ENCODE measurements around the gene NKX6-2.

Gene NKX6-2

GRCh38 chr10:132752961-132753360, 33.0 kb downstream of the NKX6-2 start:
- ChIA-PET POLR2A (no interaction called here), CTCF (no interaction called here)
- TF ChIP-seq SP1 (IDR thresholded peaks at IDR 0.05) (no peak), ARNT (IDR thresholded peaks at IDR 0.05) (no peak), HDGF (IDR thresholded peaks at IDR 0.05; ENCODE audit: borderline replicate concordance) (no peak), TARDBP (IDR thresholded peaks at IDR 0.05) (no peak), CTBP1 (IDR thresholded peaks at IDR 0.05; ENCODE audit: borderline replicate concordance) (no peak), FOXK2 (IDR thresholded peaks at IDR 0.05) (no peak), FOXM1 (IDR thresholded peaks at IDR 0.05; ENCODE audit: borderline replicate concordance) (no peak), NFRKB (IDR thresholded peaks at IDR 0.05) (no peak)
- no peak for DNase-seq (ENCODE audit: extremely low spot score)

GRCh38 chr10:132752378-132752777, 33.6 kb downstream of the NKX6-2 start:
- POLR2A ChIA-PET: no interaction called here
- TF ChIP-seq FOXK2 (IDR thresholded peaks at IDR 0.05) (no peak), PKNOX1 (IDR thresholded peaks at IDR 0.05) (no peak), ARNT (IDR thresholded peaks at IDR 0.05) (no peak), ELF4 (IDR thresholded peaks at IDR 0.05) (no peak), FOXA1 (IDR thresholded peaks at IDR 0.05) (no peak), TARDBP (IDR thresholded peaks at IDR 0.05) (no peak), LEF1 (IDR thresholded peaks at IDR 0.05; ENCODE audit: borderline replicate concordance) (no peak)
- CTCF ChIA-PET: interaction anchor here (0.7 kb wide), 1 partner anchor 141 kb away, joined by 6 read pairs; no protein-coding TSS in a partner anchor
- no peak for DNase-seq (ENCODE audit: extremely low spot score)

- no peak for DNase-seq (ENCODE audit: extremely low spot score)
- no peak for TF ChIP-seq TARDBP (IDR thresholded peaks at IDR 0.05)
- no peak for TF ChIP-seq SP1 (IDR thresholded peaks at IDR 0.05)
- TF ChIP-seq ELF4 (IDR thresholded peaks at IDR 0.05): no peak
- no peak for TF ChIP-seq FOXM1 (IDR thresholded peaks at IDR 0.05; ENCODE audit: borderline replicate concordance)
- TF ChIP-seq FOXK2 (IDR thresholded peaks at IDR 0.05): no peak
- TF ChIP-seq PKNOX1 (IDR thresholded peaks at IDR 0.05): no peak
- no peak for TF ChIP-seq HDGF (IDR thresholded peaks at IDR 0.05; ENCODE audit: borderline replicate concordance)
- no peak for TF ChIP-seq L3MBTL2 (conservative IDR thresholded peaks at IDR 0.05)
- TF ChIP-seq BHLHE40 (IDR thresholded peaks at IDR 0.05; ENCODE audit: borderline replicate concordance): no peak
- no peak for TF ChIP-seq ZNF384 (IDR thresholded peaks at IDR 0.05)
- no peak for TF ChIP-seq CTBP1 (IDR thresholded peaks at IDR 0.05; ENCODE audit: borderline replicate concordance)
- CTCF ChIA-PET: no interaction called here
- POLR2A ChIA-PET: no interaction called here
Observed at GRCh38 chr10:132750936-132751335, 35.0 kb downstream of the NKX6-2 start.

- DNase-seq (ENCODE audit: extremely low spot score): no peak
- CTCF ChIA-PET: no interaction called here
- TF ChIP-seq BHLHE40 (IDR thresholded peaks at IDR 0.05; ENCODE audit: borderline replicate concordance) (no peak), PKNOX1 (IDR thresholded peaks at IDR 0.05) (no peak), FOXM1 (IDR thresholded peaks at IDR 0.05; ENCODE audit: borderline replicate concordance) (no peak), LEF1 (IDR thresholded peaks at IDR 0.05; ENCODE audit: borderline replicate concordance) (no peak), HDGF (IDR thresholded peaks at IDR 0.05; ENCODE audit: borderline replicate concordance) (no peak), ARNT (IDR thresholded peaks at IDR 0.05) (no peak), ELF4 (IDR thresholded peaks at IDR 0.05) (no peak)
- POLR2A ChIA-PET: no interaction called here
Observed at GRCh38 chr10:132749371-132749795, 36.6 kb downstream of the NKX6-2 start.

GRCh38 chr10:132748545-132749370, 37.2 kb downstream of the NKX6-2 start:
- no peak for TF ChIP-seq ZNF384 (IDR thresholded peaks at IDR 0.05)
- no peak for TF ChIP-seq TARDBP (IDR thresholded peaks at IDR 0.05)
- no peak for TF ChIP-seq SP1 (IDR thresholded peaks at IDR 0.05)
- TF ChIP-seq SUZ12 (IDR thresholded peaks at IDR 0.05): no peak
- no peak for TF ChIP-seq FOXK2 (IDR thresholded peaks at IDR 0.05)
- TF ChIP-seq L3MBTL2 (conservative IDR thresholded peaks at IDR 0.05): no peak
- no peak for TF ChIP-seq FOXA1 (IDR thresholded peaks at IDR 0.05)
- no peak for TF ChIP-seq LEF1 (IDR thresholded peaks at IDR 0.05; ENCODE audit: borderline replicate concordance)
- no peak for TF ChIP-seq NFRKB (IDR thresholded peaks at IDR 0.05)
- no peak for TF ChIP-seq PKNOX1 (IDR thresholded peaks at IDR 0.05)
- no peak for TF ChIP-seq FOXM1 (IDR thresholded peaks at IDR 0.05; ENCODE audit: borderline replicate concordance)
- TF ChIP-seq ELF4 (IDR thresholded peaks at IDR 0.05): no peak
- no peak for TF ChIP-seq CTBP1 (IDR thresholded peaks at IDR 0.05; ENCODE audit: borderline replicate concordance)
- no peak for TF ChIP-seq ARNT (IDR thresholded peaks at IDR 0.05)
- no peak for TF ChIP-seq HDGF (IDR thresholded peaks at IDR 0.05; ENCODE audit: borderline replicate concordance)
- ChIA-PET POLR2A (no interaction called here), CTCF (no interaction called here)
- DNase-seq (ENCODE audit: extremely low spot score): no peak

- POLR2A ChIA-PET: no interaction called here
- no peak for DNase-seq (ENCODE audit: extremely low spot score)
Observed at GRCh38 chr10:132748135-132748534, 37.8 kb downstream of the NKX6-2 start.

More at GRCh38 chr10:132748135-132748534, 37.8 kb downstream of the NKX6-2 start:
- CTCF ChIA-PET: no interaction called here
- TF ChIP-seq FOXA1 (IDR thresholded peaks at IDR 0.05): no peak
- no peak for TF ChIP-seq NFRKB (IDR thresholded peaks at IDR 0.05)
- no peak for TF ChIP-seq FOXM1 (IDR thresholded peaks at IDR 0.05; ENCODE audit: borderline replicate concordance)
- TF ChIP-seq L3MBTL2 (conservative IDR thresholded peaks at IDR 0.05): no peak
- no peak for TF ChIP-seq FOXK2 (IDR thresholded peaks at IDR 0.05)
- TF ChIP-seq HDGF (IDR thresholded peaks at IDR 0.05; ENCODE audit: borderline replicate concordance): no peak
- no peak for TF ChIP-seq BHLHE40 (IDR thresholded peaks at IDR 0.05; ENCODE audit: borderline replicate concordance)
- no peak for TF ChIP-seq ELF4 (IDR thresholded peaks at IDR 0.05)
- no peak for TF ChIP-seq TARDBP (IDR thresholded peaks at IDR 0.05)
- no peak for TF ChIP-seq SUZ12 (IDR thresholded peaks at IDR 0.05)
- no peak for TF ChIP-seq CTBP1 (IDR thresholded peaks at IDR 0.05; ENCODE audit: borderline replicate concordance)
- TF ChIP-seq SP1 (IDR thresholded peaks at IDR 0.05): no peak

Measured in HEK293T (cell line).